CD4-positive, alpha-beta T cell treated with Interleukin-21 for 1 hour (primary cell): ENCODE measurements around the gene ATPAF1.

Source experiments
- DNase-seq: peaks from one replicate; pipeline ENCODE4 v3.0.0-alpha.2; 2020

The ATPAF1 gene

GRCh38 chr1:46646844-46647243, 21.3 kb downstream of the ATPAF1 start:
- no peak for DNase-seq

GRCh38 chr1:46646331-46646730, 21.8 kb downstream of the ATPAF1 start:
- no peak for DNase-seq

GRCh38 chr1:46645815-46646214, 22.3 kb downstream of the ATPAF1 start:
- no peak for DNase-seq

- DNase-seq: no peak
These were observed 24.8 kb downstream of the ATPAF1 start for GRCh38 chr1:46643368-46643775.

GRCh38 chr1:46642115-46642680, 26.0 kb downstream of the ATPAF1 start:
- DNase-seq: no peak

GRCh38 chr1:46639547-46639946, 28.6 kb downstream of the ATPAF1 start:
- DNase-seq: no peak

GRCh38 chr1:46638921-46639320, 29.2 kb downstream of the ATPAF1 start:
- DNase-seq: no peak

GRCh38 chr1:46637444-46638083, 30.6 kb downstream of the ATPAF1 start:
- DNase-seq: no peak

- DNase-seq: no peak
These were observed 33.0 kb downstream of the ATPAF1 start for GRCh38 chr1:46635205-46635604.

GRCh38 chr1:46630719-46631118, 37.4 kb downstream of the ATPAF1 start:
- no peak for DNase-seq

- DNase-seq: no peak
These were observed 44.2 kb downstream of the ATPAF1 start for GRCh38 chr1:46623743-46624644.

GRCh38 chr1:46622344-46622743, 45.8 kb downstream of the ATPAF1 start:
- DNase-seq: no peak

- DNase-seq: no peak
These were observed 46.2 kb downstream of the ATPAF1 start for GRCh38 chr1:46621930-46622329.

GRCh38 chr1:46619656-46620258, 48.4 kb downstream of the ATPAF1 start:
- no peak for DNase-seq

GRCh38 chr1:46618754-46619415, 49.3 kb downstream of the ATPAF1 start:
- no peak for DNase-seq

GRCh38 chr1:46617833-46618232, 50.3 kb downstream of the ATPAF1 start:
- DNase-seq: no peak

- no peak for DNase-seq
These were observed 50.9 kb downstream of the ATPAF1 start for GRCh38 chr1:46617108-46617800.

GRCh38 chr1:46616277-46617107, 51.7 kb downstream of the ATPAF1 start, which contains the start of gene MOB3C:
TSS of gene MOB3C (minus strand) at chr1:46616811. CDS start at chr1:46613321, 3,490 bp downstream.
- peak; percentile 70 for DNase-seq

GRCh38 chr1:46615735-46616134, 52.4 kb downstream of the ATPAF1 start:
- DNase-seq: no peak

GRCh38 chr1:46615088-46615487, 53.1 kb downstream of the ATPAF1 start:
- no peak for DNase-seq

GRCh38 chr1:46614604-46614984, 53.6 kb downstream of the ATPAF1 start:
- no peak for DNase-seq
